Cardiac muscle cell (in vitro differentiated cells and primary cell): ENCODE results near the gene UGT1A3. TPM values are rescaled to one million over a fixed set of nuclear protein-coding genes. Genes with fewer than 3 reads are reported as not detected.
"Not testable (repeated sequence)": the region's sequence is repeated elsewhere in the genome, so short reads cannot be mapped to it uniquely, and the experiment has no call there.

Experiments
- DNase-seq, 2 donors: peaks; one replicate each; pipeline versions ENCODE4 v3.0.0 to v3.0.0-alpha.2; 2010 to 2017; ENCODE audit warnings: low read depth in 1 of 2, low spot score in 1 of 2
- H3K27ac ChIP-seq: fragments of 200-600 bp; sonication (generic); 2 replicates; pipeline ENCODE4 v1.5.1; 2016
- H3K27me3 ChIP-seq: fragments of 200-600 bp; sonication (generic); 2 replicates; pipeline ENCODE4 v1.6.0; 2016; ENCODE audit warnings: control low read depth
- H3K36me3 ChIP-seq: fragments of 200-600 bp; sonication (generic); 2 replicates; pipeline ENCODE4 v1.5.1; 2016; ENCODE audit warnings: control low read depth
- H3K4me1 ChIP-seq: fragments of 200-600 bp; sonication (generic); 2 replicates; pipeline ENCODE4 v1.8.1; 2017; ENCODE audit warnings: low read depth, mild to moderate bottlenecking, mixed run types
- H3K4me3 ChIP-seq: fragments of 200-600 bp; sonication (generic); 2 replicates; pipeline ENCODE4 v1.5.1; 2016; ENCODE audit warnings: mild to moderate bottlenecking
- H3K9me3 ChIP-seq: fragments of 200-600 bp; sonication (generic); 2 replicates; pipeline ENCODE4 v1.5.1; 2017; ENCODE audit warnings: low read depth, mild to moderate bottlenecking, control low read depth
- CTCF ChIP-seq: IDR thresholded peaks from 2 replicates; pipeline ENCODE4 v1.5.1; 2012; ENCODE audit warnings: low read depth, mild to moderate bottlenecking, low read length
- polyA plus RNA-seq: library from polyadenylated mRNA; unstranded; fragments of >200 nt; fragmentation: Nextera tagmentation; extraction: Ambion mirVana; gene quantifications from 2 replicates; pipeline ENCODE4 v1.2.1, GENCODE V29; 2016
- total RNA-seq: library from RNA; depleted of rRNA; stranded (reverse); fragments of >200 nt; gene quantifications from 2 replicates; pipeline ENCODE4 v1.2.3, GENCODE V29; 2016

Gene UGT1A3
- total and polyA plus RNA-seq, 2 experiments from 2014 or later = not detected

- Histone ChIP-seq H3K27me3 (no peaks in the 10 kb centered on the region), H3K27ac (no peak within 1 kb of the TSS), H3K9me3 (no peaks in the 10 kb centered on the region), H3K4me3 (no peak within 1 kb of the TSS), H3K36me3 (no peaks in the 10 kb centered on the region), H3K4me1 (no peaks in the 10 kb centered on the region)
- no peak for DNase-seq
- no peak for TF ChIP-seq CTCF
Measured at GRCh38 chr2:233718552-233718951, 10.3 kb upstream of the UGT1A3 start, which contains the start of gene UGT1A4. TSS of gene UGT1A4 (plus strand) at chr2:233718736. CDS start at chr2:233718821, 85 bp downstream.

GRCh38 chr2:233736868-233737653, 8.2 kb downstream of the UGT1A3 start:
- DNase-seq, H3K9me3 ChIP-seq, H3K4me3 ChIP-seq, H3K4me1 ChIP-seq, H3K27me3 ChIP-seq, H3K36me3 ChIP-seq, H3K27ac ChIP-seq: not testable (repeated sequence)

GRCh38 chr2:233740870-233741269, 12.0 kb downstream of the UGT1A3 start:
- Histone ChIP-seq H3K27me3 (no peaks in the 10 kb centered on the region), H3K36me3 (no peaks in the 10 kb centered on the region), H3K9me3 (no peaks in the 10 kb centered on the region), H3K4me3 (no peak overlapping the region), H3K4me1 (no peaks in the 10 kb centered on the region), H3K27ac (no peak overlapping the region)
- no peak for TF ChIP-seq CTCF
- no peak for DNase-seq

GRCh38 chr2:233743464-233744259, 14.8 kb downstream of the UGT1A3 start:
- Histone ChIP-seq H3K27me3 (no peaks in the 10 kb centered on the region), H3K4me1 (no peaks in the 10 kb centered on the region), H3K4me3 (no peak overlapping the region), H3K27ac (no peak overlapping the region), H3K9me3 (no peaks in the 10 kb centered on the region), H3K36me3 (no peaks in the 10 kb centered on the region)
- no peak for DNase-seq
- TF ChIP-seq CTCF = no peak

GRCh38 chr2:233745073-233745755, 16.4 kb downstream of the UGT1A3 start:
- no peak for TF ChIP-seq CTCF
- no peak for DNase-seq
- no peaks in the 10 kb centered on the region for H3K9me3 ChIP-seq
- H3K27me3 ChIP-seq = no peaks in the 10 kb centered on the region
- H3K27ac ChIP-seq = no peak overlapping the region
- H3K4me3 ChIP-seq = no peak overlapping the region
- H3K36me3 ChIP-seq = no peaks in the 10 kb centered on the region
- H3K4me1 ChIP-seq = no peaks in the 10 kb centered on the region

- not testable (repeated sequence) for H3K27ac ChIP-seq, H3K4me3 ChIP-seq, H3K36me3 ChIP-seq, DNase-seq, H3K4me1 ChIP-seq, H3K9me3 ChIP-seq, H3K27me3 ChIP-seq
Measured at GRCh38 chr2:233745838-233746237, 17.0 kb downstream of the UGT1A3 start.
